D721Med (cell line): ENCODE results near the gene FAM78A.

Source experiments
- DNase-seq: peaks from one replicate; pipeline ENCODE4 v3.0.0; 2011; ENCODE audit warnings: low spot score; ENCODE audit not compliant: insufficient read length
- FAIRE-seq: peaks from 2 replicates; lab custom pipeline; 2011; peaks lifted over from hg19 to GRCh38; lab: Jason Lieb, UNC
- TF ChIP-seq, protein P1 (sequence below): IDR thresholded peaks from 2 replicates; pipeline ENCODE4 v1.5.1; 2012; ENCODE audit warnings: mild to moderate bottlenecking, control low read depth; ENCODE audit not compliant: insufficient read depth; ENCODE audit errors: missing control alignments

The FAM78A gene

DNA sequence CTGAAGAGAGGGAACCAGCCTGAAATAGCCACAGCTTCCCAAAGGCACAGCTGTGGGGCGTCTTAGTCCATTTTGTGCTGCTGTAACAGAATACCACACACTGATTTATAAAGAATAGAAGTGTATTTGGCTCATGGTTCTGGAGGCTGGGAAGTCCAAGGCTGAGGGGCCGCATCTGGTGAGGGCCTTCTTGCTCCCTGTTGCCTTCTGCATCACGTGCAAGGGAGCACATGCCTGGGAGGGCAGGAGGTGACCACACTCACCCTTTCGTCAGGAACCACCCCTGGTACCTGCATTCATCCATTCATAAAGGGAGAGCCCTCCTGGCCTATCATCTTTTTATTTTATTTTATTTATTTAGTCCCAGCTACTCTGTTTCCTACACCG is 23.6 kb upstream of the FAM78A start:
- FAIRE-seq (no peak), DNase-seq (no peak)
- TF ChIP-seq, protein P1, sequence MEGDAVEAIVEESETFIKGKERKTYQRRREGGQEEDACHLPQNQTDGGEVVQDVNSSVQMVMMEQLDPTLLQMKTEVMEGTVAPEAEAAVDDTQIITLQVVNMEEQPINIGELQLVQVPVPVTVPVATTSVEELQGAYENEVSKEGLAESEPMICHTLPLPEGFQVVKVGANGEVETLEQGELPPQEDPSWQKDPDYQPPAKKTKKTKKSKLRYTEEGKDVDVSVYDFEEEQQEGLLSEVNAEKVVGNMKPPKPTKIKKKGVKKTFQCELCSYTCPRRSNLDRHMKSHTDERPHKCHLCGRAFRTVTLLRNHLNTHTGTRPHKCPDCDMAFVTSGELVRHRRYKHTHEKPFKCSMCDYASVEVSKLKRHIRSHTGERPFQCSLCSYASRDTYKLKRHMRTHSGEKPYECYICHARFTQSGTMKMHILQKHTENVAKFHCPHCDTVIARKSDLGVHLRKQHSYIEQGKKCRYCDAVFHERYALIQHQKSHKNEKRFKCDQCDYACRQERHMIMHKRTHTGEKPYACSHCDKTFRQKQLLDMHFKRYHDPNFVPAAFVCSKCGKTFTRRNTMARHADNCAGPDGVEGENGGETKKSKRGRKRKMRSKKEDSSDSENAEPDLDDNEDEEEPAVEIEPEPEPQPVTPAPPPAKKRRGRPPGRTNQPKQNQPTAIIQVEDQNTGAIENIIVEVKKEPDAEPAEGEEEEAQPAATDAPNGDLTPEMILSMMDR, result no peak

DNA sequence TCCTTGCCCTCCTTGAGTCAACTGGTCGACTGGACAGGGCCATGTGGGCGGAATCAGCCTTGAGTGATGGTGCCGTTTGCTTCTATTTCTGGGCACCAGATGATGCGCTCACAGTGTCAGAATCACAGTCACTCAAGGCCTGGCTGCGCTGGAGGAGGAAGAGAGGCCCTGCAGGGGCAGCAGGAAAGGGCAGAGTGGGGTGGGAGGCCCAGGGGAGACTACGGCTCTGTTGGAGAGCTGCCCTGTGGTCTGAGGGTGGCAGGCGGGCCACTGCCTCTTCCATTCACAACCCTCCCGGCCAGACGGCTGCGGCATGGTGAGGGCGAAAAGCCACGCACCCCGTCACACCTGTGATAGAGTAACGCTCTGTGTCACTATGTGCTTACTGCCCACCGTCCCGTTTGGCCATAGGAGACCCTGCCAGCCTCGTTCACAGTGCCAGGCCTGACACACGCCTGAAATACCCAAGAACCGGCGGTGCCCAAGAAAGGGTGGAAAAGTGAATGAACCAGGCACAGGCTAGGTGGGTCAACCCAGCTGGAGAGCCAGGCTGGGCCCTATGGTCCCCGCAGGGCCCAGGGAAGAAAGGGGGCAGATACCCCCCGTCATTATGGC is 23.1 kb upstream of the FAM78A start:
- no peak for DNase-seq
- TF ChIP-seq, protein P1, result no peak
- no peak for FAIRE-seq

DNA sequence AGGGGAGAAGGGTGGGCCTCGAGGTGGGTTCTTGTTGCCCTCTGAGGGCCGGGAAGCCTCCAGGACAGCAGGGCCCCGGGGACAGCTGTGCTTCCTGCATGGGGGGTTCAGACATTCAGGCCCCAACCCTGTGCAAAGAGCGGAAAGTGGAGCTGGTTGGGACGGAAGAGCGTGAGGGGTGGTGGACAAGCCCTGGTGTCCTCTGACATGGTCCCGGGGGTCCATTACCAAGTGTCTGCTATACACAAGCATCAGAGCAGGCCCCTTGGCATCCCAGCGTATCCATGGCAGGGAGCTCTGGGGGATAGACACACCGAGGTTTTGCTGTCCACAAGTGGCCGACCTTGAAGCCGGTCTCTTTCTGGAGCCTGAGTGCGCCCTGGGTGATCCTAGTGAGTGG is 22.5 kb upstream of the FAM78A start:
- TF ChIP-seq, protein P1, result no peak
- FAIRE-seq (no peak), DNase-seq (no peak)

DNA sequence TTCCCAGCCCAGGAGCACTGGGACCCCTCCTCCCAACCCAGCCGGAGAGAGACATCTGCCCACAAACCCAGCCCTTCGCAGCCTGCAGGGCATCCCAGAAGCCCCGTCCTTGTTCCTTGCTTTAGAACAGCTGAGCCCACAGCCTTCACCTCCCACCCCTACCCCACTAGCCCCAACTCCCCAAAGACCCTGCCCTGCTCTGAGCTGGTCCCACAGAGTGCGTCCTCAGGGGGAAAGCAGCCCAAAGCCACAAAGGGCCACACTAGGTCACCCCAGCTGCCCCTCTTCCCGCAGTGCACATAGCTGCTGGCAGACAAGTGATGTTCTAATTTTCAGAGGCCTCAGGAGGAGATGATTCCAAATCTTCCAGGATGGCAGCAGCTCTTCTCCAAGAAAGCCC is 22.0 kb upstream of the FAM78A start:
- FAIRE-seq (no peak), DNase-seq (no peak)
- TF ChIP-seq, protein P1, result no peak

DNA sequence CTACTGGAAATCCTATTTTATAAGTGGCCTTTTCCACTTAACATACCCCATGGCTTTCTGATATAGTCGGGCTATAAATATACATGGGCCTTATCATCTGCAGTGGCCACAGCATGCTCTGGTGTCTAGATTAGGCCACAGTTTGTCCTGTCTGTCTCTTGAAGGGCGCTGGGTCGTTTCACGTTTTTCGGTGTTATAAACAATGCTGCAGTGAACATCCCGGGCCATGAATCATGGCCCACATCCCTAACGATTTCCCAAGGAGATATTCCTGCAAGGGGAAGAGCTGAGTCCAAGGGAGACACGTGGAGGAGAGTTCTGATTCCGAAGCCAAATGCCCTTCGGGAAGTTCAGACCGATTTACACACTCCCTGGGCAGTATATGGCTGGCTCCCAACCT is 21.6 kb upstream of the FAM78A start:
- no peak for DNase-seq
- TF ChIP-seq, protein P1, result no peak
- FAIRE-seq, result no peak

DNA sequence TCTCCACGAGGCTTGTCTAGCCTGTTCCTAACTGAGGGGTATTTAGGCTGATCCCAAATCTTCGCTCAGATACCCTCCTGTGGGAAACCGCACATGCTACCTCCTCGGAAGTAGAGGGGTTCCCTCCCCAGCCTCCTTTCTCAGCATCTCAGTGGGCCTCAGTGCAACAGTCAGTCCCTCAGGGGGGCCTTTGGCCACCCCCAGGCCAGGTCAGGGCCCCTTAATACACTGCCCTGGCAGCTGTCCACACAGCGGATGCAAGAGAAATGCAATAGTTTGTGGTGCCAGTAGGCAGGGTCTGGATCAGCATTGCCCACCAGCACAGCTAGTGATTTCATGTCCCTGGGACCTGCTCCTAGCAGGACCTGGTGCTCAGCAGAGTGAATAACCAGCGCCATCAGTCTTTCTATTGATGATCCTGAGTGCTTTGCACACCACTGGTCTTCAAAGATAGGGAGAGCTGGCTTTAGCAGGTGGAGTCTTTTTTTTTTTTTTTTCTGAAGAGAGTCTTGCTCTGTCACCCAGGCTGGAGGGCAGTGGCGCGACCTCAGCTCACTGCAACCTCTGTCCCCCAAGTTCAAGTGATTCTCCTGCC is 20.7 kb upstream of the FAM78A start:
- DNase-seq (no peak), FAIRE-seq (no peak)
- TF ChIP-seq, protein P1, result no peak

DNA sequence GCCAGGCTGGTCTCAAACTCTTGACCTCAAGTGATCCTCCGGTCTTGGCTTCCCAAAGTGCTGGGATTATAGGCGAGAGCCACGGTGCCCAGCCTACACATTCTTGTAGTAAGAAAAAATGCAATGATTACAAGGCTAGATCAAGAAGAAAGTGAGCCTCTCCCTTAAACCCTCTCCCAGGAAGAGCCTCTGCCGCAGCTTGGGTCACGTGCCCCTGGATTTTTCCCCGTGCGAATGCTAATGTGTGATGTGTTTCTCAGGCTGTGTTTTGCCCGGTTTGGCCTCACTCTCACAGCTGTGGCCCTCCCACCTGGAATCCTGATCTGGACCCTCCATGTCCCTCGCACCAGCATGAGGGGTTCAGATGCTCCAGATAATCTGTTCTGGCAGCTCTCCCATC is 20.1 kb upstream of the FAM78A start:
- DNase-seq (no peak), FAIRE-seq (no peak)
- TF ChIP-seq, protein P1, result no peak
